ENCODE data around the gene ROBO2.
A peak's percentile ranks its signal among the peaks of the same experiment; 100 is the strongest.

Gene ROBO2

DNA sequence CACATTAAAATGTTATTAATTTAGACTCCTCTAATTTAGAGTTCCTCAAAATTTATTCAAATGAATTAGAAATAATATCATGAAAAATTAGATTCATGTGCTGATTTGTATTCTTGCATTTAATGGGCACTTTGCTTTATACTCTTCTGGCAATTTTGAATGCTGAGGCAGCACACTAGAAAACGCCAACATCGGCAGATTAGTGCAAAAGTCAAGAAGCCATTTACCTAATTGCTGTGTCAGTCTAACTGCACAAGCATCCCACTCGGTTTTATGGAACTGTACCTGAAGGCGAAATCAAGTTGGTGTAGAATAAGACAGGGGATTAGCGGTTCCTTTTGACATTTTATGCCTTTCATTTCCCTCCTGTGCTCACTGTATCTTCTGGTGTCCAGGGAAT, 382.0 kb downstream of the ROBO2 start:
- DNase-seq = no peak
- in situ Hi-C loops (cut with HindIII; ENCODE audit: low pct_ligation_motif_present, low pct_unique_long_range_greater_than_20kb, low sequenced_read_pairs) = no loop called here

DNA sequence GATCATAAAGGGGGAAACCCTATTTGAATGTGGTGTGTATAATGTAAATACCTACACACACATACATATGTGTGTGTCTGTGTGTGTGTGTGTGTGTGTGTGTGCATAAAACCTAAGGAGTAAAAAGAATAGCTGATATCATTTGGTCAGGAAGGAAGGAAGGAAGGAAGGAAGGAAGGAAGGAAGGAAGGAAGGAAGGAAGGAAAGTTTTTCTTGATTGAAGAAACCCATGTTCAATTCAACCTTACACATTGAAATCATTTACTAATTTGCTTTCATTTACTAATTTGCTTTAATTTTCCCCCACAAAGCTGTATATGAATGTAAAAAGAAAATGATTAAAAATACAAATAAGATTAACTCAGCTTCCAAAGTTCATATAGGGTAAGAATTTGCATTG, 386.6 kb downstream of the ROBO2 start:
- in situ Hi-C loops (cut with HindIII; ENCODE audit: low pct_ligation_motif_present, low pct_unique_long_range_greater_than_20kb, low sequenced_read_pairs) = no loop called here
- no peak for DNase-seq

DNA sequence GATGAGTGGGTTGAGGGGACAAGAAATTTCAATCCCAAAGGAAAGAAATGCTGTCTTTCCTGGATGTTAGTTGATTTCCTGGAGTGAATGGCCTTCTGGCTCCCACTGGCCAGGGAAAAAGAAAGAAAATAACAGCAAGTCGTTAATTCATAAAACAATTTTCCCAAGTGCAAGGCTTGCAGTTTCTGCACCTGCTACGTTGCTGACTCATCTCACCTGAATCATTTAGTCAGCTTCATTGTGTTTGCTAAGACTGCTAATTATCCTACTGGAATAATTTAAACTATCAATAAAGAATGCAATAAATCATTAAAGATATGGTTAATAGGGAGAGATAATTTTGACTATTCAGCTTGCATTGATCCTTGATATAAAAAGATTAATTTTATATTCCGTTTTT, 387.6 kb downstream of the ROBO2 start:
- no peak for DNase-seq
- in situ Hi-C loops (cut with HindIII; ENCODE audit: low pct_ligation_motif_present, low pct_unique_long_range_greater_than_20kb, low sequenced_read_pairs) = no loop called here

DNA sequence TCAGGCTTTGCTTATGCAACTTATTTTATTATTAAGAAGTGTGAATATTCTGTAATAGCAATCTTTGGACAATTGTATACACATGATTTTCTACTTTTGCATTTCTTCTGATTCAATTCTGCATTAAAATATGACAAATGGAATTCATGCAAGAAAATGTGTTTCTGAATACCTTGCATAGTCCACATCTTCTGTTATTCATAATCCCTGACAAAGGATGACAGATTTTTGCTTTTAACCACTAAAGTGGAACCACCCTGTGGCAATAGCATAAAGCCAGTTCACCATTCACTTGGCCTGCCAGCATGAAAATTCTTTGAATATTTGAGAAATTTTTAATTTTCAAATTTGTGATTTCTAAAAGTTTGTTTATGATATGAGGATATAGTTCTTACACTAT, 397.0 kb downstream of the ROBO2 start:
- in situ Hi-C loops (cut with HindIII; ENCODE audit: low pct_ligation_motif_present, low pct_unique_long_range_greater_than_20kb, low sequenced_read_pairs) = no loop called here
- DNase-seq = no peak

DNA sequence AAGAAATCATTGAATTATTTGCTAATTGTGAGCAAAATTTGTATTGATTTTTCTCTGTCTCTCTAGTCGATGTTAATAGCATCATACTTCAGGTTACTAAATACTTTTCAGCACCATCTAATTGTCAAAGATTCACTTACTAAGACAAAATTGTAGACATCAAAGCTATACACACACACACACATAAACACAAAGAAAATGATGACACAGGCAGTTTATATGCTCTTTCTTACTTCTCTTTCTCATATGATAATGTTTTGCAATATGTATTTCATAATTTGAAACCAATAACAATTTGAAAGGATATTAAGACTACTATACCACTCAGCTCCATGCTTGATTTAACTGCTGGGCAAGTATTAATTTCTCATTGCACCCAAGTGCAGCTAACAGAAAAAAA, 406.2 kb downstream of the ROBO2 start:
- DNase-seq = no peak
- in situ Hi-C loops (cut with HindIII; ENCODE audit: low pct_ligation_motif_present, low pct_unique_long_range_greater_than_20kb, low sequenced_read_pairs) = no loop called here

DNA sequence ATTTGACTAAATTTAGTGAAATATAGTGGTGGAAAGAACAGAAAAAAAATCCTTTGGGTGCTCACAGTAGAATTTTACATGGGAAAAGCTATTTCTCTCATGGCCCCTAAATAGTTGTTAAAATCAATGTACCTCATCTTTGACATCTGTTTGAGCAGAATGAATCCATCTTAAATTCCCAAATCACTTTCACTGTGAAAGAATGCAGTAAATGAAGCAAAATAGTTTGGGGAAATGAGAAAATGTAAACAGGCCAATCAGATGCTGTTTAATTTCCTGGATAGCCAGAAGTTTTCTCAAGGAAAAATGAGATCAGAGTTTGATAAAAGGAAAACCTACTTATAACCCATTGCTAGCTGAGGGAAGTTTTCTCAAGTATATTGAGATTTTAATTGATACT, 406.9 kb downstream of the ROBO2 start:
- no peak for DNase-seq
- in situ Hi-C loops (cut with HindIII; ENCODE audit: low pct_ligation_motif_present, low pct_unique_long_range_greater_than_20kb, low sequenced_read_pairs) = no loop called here

DNA sequence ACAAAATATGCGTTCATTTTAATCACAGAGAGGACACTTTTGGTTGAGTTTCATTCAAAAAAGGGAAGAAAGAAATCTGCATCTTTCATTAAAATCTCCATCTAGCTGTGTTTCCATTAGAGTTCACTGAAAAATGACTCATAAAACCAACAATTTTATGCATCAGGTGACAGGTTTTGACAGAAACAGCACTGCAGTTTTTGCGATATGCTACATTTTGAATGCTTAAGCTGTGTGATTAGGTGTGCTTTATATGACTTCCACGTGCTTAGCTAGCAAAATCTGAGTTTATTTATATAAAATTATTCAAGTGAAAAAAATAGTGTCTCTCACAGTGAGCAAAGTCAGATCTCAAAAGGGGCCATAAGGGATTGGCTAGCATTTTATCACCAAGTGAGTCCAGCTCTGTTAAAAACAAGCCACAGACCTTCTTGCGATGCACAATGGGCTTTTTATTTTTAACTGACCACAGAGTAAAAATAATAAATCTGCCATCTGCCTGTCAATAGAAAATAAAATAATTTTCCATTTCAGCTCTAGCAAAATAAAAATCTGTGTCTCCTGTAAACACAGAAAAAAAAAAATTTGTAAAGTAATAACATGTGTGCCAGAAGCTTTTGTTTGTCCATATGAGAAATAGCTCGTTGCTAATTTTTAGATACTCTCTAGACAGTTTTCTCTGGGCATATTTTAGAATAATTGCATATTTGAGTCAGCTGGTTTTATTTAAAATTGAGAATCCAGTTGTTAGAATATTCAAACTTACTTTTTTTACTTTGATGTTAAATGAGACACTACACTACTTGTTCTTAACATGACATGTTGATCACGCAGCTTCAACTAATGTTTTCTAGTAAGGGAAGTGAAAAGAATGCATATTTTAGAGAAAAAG, 409.8 kb downstream of the ROBO2 start:
- in situ Hi-C loops (cut with HindIII; ENCODE audit: low pct_ligation_motif_present, low pct_unique_long_range_greater_than_20kb, low sequenced_read_pairs) = no loop called here
- no peak for DNase-seq

DNA sequence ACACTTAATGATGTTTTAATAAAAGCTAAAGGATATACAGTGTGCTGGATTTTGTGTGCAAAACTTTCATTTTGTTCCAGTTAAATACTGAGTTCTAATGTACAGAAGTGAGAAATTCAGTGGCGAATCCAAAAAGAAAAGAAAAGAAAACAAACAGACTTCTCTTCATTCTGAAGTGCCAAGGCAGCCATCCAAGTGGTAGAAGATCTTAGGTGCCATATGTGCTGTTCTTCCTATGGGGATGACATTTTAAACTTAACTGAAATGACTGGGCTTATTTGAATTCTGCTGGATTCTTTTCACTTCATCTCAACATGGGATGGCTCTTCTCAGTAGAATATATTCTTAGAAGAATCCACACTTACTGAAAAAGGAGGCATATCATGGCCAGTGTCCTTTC, 416.5 kb downstream of the ROBO2 start:
- in situ Hi-C loops (cut with HindIII; ENCODE audit: low pct_ligation_motif_present, low pct_unique_long_range_greater_than_20kb, low sequenced_read_pairs) = no loop called here
- DNase-seq = no peak

DNA sequence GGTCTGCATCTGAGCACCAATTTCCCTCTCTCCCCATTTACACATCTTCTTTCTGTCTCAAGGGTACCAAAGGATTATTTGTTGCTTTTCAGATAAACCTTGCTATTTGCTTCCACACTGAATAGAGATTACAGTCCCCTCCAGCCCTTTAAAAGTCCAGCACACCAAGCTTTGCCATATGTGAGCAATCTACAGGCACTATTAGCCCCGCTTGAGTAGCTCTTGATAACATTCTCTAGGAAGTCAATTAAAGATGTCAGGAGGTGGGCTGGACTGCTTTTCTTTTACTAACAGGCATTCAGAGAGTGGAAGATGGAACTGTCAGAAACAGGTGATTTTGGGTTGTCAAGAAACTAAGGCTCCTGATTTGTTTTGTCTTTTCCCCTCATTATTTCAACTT, 417.0 kb downstream of the ROBO2 start:
- no peak for DNase-seq
- in situ Hi-C loops (cut with HindIII; ENCODE audit: low pct_ligation_motif_present, low pct_unique_long_range_greater_than_20kb, low sequenced_read_pairs) = no loop called here

DNA sequence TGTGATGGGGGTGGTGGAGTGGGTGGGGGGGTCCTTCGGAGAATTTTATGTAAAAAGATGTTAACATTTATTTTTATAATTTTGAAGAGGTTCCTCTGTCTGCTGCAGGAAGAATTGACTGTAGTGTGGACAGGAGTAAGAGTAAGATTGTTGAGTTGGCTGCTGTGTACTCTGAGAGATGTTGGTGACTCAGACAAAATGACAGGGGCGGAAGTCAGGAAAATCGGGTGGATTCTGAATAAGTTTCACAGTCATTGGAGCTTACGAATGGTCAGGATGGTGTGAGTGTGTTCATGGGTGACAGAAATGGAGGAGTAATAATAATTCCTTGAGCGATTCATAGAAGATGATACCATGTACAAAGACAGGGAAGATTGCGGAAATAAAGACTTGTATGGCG, 420.0 kb downstream of the ROBO2 start:
- in situ Hi-C loops (cut with HindIII; ENCODE audit: low pct_ligation_motif_present, low pct_unique_long_range_greater_than_20kb, low sequenced_read_pairs) = no loop called here
- no peak for DNase-seq

DNA sequence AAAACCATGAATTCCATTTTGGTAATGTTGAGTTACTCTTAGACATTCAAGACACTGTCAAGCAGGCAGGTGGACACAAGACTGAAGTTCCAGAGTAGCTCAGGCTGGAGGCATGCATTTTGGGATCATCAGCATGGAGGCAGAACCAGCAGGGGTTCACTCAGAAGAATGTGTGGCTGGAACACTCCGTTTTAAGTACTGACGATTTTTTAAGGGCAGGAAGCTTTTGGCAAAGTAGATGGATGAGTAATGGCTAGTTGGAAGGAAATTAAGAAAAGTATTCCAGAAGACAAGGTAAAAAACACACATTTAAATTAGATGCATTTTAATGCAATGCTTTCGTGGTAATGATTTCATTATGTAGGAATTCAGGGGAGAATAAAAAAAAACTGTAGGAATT, 420.4 kb downstream of the ROBO2 start:
- in situ Hi-C loops (cut with HindIII; ENCODE audit: low pct_ligation_motif_present, low pct_unique_long_range_greater_than_20kb, low sequenced_read_pairs) = no loop called here

DNA sequence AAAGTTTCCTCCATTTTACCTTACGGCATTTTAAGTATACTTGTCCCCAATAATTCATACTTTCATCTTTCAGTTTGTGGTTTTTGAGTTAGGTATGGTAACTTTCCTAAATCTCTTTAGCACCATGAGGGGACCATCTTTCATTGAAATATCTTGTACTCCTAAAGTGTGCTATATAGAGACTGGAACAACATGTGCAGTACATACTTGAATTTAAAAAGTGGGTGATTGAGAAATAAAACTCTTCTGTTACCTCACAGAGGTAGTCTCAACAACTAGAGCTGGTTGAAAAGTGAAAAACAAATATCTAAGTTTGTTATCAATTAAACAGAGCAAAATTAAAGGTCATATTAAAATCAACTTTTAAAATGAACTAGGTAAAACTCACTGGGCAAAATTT, 423.1 kb downstream of the ROBO2 start:
- in situ Hi-C loops (cut with HindIII; ENCODE audit: low pct_ligation_motif_present, low pct_unique_long_range_greater_than_20kb, low sequenced_read_pairs) = no loop called here
- no peak for DNase-seq

More for the DNA sequence above, 420.4 kb downstream of the ROBO2 start:
- DNase-seq = no peak

DNA sequence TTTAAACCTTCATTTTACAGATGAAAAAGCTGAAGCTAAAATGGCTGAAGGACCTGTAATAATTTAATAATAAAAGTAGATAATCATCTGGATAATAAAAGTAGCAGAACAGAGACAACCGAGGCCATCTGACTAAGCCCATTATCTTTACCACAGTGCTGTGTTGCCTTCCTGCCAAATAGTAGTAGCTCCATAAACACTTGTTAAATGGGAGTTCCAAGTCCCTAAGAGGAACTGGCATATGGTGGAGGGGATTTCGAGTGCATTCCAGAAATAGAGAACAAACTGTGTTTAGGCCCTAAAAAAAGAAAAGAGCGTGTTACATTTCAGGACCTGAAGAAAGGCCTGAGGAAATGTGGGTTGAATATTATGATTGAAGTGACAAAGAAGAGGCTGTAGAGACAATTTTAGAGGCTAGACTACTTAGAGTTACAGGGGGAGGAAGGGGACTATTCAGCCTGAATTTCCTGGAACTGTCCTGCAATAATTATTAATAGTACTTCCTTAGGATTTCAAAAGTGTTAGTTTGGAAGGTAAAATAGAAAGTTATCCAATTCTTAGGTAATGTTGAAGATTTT, 424.3 kb downstream of the ROBO2 start:
- no peak for DNase-seq

DNA sequence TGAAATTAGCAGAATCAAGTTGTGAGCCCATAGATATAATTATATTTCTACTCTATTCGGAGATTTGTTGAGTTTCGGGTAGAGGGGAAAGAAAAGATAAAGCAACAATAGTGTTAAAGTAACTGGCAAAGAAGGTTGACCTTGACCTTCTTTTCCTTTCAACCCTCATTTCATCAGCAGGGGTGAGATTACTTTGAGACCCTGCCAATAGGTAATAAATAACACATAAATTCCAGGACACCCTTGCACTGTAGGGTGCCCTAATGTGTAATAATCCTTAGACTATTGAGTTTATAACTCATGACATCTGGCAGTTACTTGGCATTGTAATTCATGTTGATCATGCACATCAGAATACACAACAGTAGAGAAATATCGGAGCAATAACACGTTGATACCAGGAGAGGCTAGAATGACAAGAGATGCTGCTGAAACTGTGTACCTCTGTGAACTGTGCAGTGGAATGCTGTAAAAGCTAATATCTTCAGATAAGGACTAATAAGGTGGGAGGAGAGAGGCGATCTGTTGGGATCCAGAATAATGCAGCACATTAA, 426.7 kb downstream of the ROBO2 start:
- DNase-seq = no peak
- in situ Hi-C loops (cut with HindIII; ENCODE audit: low pct_ligation_motif_present, low pct_unique_long_range_greater_than_20kb, low sequenced_read_pairs) = no loop called here

More for the DNA sequence above, 424.3 kb downstream of the ROBO2 start:
- in situ Hi-C loops (cut with HindIII; ENCODE audit: low pct_ligation_motif_present, low pct_unique_long_range_greater_than_20kb, low sequenced_read_pairs) = no loop called here

DNA sequence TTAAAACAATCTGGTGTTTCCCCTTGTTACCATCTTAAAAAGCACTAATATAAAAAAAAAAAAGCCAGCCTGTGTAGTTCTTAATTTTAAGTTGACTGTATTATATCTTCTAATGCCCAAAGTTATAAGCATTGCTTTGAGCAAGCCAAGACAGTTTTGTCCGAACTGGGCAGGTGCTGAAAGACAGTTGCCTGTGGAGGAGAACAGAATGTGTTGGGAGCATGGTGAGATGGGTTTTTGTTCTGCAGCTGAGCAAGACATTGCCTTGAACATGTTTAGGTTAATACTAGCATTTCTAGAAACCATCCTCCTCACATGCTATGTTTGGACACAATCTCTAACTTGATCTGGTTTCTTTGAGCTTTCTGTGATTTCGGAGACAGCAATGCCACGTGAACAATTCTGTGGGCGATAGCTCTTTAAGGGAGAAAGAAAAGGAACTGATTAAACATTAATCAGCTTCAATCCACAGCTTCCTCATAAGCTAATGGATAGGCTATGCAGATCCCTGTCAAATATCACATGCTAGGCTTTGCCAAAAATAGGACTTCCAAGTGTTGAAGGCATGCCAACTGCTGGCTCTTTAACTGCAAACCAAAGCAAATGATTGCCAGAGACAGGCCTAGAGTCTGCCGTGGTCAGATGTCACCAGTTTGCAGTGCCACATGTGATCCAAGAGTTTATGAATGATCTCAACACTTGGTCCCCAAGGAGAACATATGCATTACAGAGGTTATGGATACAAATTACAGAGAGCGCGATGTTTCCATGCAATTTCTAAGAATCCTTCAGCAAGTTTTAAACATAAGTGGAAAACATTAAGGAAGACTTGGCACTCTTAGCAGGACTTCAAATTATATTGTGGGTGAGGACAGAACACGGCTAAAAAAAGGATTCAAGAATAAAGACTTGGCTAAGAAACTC, 428.1 kb downstream of the ROBO2 start:
- in situ Hi-C loops (cut with HindIII; ENCODE audit: low pct_ligation_motif_present, low pct_unique_long_range_greater_than_20kb, low sequenced_read_pairs) = no loop called here
- peak; percentile 18 for DNase-seq

DNA sequence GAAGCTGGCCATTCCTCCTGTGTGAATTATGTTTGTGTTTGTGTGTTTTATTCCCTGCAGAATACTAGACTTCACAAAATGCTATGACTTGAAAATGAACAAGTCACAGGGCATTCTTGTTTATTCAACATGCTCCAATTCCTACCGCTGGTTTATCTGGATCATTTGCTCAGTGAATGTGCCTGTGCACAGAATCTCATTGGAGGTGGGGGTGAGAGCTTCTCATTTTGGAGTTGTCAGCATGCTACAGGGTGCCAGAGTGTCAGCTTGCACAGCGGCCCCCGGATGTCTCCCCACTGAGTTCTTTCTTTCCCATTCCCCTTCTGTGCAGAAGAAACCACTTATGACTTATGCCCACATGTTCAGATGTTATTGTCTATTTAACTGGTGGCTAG, 428.7 kb downstream of the ROBO2 start:
- no peak for DNase-seq
- in situ Hi-C loops (cut with HindIII; ENCODE audit: low pct_ligation_motif_present, low pct_unique_long_range_greater_than_20kb, low sequenced_read_pairs) = no loop called here

DNA sequence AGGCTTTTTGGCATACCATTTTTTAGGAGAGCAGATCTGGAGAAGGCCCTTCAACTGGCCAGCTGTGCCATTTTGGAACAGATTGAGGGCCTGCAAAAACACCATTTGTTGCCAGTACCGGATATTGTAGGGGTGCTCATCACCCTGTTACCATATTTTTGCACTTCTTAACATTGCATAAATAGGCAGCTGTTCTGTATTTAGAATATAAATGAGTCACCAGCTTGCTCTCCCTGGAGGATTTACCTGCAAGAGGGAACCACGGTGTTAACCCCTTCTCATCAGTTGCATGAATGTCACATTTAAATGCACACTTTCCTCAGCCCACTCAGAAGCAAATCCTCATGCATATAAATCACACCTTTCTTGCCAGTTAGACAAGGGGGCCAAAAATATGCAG, 435.6 kb downstream of the ROBO2 start:
- in situ Hi-C loops (cut with HindIII; ENCODE audit: low pct_ligation_motif_present, low pct_unique_long_range_greater_than_20kb, low sequenced_read_pairs) = no loop called here
- DNase-seq = no peak

DNA sequence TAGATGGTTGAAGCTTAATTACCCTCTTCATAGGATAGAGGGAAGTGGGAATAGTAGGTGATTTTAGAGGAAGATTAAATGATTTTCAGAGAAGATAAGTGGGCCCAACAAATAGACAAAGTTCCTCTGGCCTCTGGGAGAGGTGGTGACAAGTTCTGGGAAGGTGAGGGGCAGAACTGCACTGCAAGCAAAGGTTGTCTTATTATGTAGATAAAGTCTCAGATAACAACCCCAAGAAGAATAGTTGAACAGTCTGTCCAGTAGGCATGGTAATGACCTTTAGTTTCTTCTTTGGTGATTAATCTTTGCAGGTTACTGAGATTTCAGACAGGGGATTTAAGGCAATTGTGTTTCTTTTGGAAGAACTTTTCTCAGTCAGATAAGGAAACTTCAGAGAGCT, 439.1 kb downstream of the ROBO2 start:
- DNase-seq = no peak
- in situ Hi-C loops (cut with HindIII; ENCODE audit: low pct_ligation_motif_present, low pct_unique_long_range_greater_than_20kb, low sequenced_read_pairs) = no loop called here

DNA sequence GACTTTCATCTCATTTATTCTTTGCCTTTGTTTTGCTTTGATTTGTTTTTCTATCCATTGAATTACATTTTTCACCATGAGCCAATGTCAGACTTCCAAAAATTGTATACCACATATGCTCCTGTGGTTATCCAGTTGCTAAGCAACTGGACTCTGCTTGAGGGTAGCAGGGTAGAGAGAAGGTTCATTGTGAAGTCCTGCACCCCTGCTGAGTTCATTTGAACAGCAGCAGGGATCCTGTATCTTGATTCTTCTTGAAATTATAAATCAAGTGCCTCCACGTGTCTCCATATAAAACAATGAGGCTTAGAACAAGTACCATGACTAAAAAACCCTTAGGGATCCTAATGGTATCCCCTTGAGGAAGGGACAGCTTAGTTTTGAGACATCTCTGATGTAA, 449.3 kb downstream of the ROBO2 start:
- in situ Hi-C loops (cut with HindIII; ENCODE audit: low pct_ligation_motif_present, low pct_unique_long_range_greater_than_20kb, low sequenced_read_pairs) = no loop called here
- DNase-seq = no peak

Measured in ACHN (cell line).